Measurements from ENCODE around the gene CDC20. TPM values are rescaled to one million over a fixed set of nuclear protein-coding genes. Genes with fewer than 3 reads are reported as not detected.

The CDC20 gene
- total RNA-seq, 1 donor from 2014 or later: 164 TPM

- Histone ChIP-seq H3K4me2 (no peak overlapping the region), H3F3A (ENCODE audit: low read depth) (no peaks in the 10 kb centered on the region), H3K4me3 (no peak overlapping the region), H2AFZ (replicated peaks) (no peak overlapping the region), H3K36me3 (no peaks in the 10 kb centered on the region), H3K9me3 (ENCODE audit: low read depth) (no peaks in the 10 kb centered on the region), H3K4me1 (no peaks in the 10 kb centered on the region), H3K27me3 (no peaks in the 10 kb centered on the region), H4K20me1 (ENCODE audit: low read depth) (no peaks in the 10 kb centered on the region), H3K27ac (no peak overlapping the region), H3K9ac (no peak overlapping the region), H3K79me2 (ENCODE audit: low read depth) (no peaks in the 10 kb centered on the region)
- TF ChIP-seq EZH2phosphoT487 (IDR thresholded peaks at IDR 0.05): no peak
- no peak for TF ChIP-seq EZH2 (IDR thresholded peaks at IDR 0.05)
- TF ChIP-seq, protein P1, sequence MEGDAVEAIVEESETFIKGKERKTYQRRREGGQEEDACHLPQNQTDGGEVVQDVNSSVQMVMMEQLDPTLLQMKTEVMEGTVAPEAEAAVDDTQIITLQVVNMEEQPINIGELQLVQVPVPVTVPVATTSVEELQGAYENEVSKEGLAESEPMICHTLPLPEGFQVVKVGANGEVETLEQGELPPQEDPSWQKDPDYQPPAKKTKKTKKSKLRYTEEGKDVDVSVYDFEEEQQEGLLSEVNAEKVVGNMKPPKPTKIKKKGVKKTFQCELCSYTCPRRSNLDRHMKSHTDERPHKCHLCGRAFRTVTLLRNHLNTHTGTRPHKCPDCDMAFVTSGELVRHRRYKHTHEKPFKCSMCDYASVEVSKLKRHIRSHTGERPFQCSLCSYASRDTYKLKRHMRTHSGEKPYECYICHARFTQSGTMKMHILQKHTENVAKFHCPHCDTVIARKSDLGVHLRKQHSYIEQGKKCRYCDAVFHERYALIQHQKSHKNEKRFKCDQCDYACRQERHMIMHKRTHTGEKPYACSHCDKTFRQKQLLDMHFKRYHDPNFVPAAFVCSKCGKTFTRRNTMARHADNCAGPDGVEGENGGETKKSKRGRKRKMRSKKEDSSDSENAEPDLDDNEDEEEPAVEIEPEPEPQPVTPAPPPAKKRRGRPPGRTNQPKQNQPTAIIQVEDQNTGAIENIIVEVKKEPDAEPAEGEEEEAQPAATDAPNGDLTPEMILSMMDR (IDR thresholded peaks at IDR 0.05): no peak
- DNase-seq (ENCODE audit: low spot score): no peak
- peaks cover 5% of the 10 kb centered on the region for H3K27me3 Mint-ChIP-seq (ENCODE audit: insufficient read depth, low read depth)
- H3K36me3 Mint-ChIP-seq: no peaks in the 10 kb centered on the region
- H3K4me1 Mint-ChIP-seq: no peaks in the 10 kb centered on the region
- no peak overlapping the region for H3K27ac Mint-ChIP-seq
- H3K4me3 Mint-ChIP-seq: no peak overlapping the region
- H3K9me3 Mint-ChIP-seq: peaks cover 29% of the 10 kb centered on the region
These were observed 34.0 kb upstream of the CDC20 start for GRCh38 chr1:43324810-43325209.

DNA sequence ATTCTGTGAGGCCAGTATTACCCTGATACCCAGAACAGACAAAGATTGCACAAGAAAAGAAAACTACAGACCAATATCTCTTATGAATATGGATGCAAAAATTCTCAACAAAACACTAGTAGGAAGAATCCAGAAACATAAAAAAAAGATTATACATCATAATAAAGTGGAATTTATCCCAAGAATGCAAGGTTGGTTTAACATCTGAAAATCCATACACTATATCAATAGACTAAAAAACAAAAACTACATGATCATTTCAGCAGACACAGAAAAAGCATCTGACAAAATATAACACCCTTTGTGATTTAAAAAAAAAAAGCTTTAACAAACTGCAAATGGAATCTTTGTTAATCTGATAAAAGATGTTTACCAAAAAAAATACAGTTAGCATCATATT, 33.4 kb upstream of the CDC20 start:
- peak overlapping the region; percentile 77 for H3K27ac Mint-ChIP-seq
- no peak for TF ChIP-seq EZH2phosphoT487 (IDR thresholded peaks at IDR 0.05)
- Histone ChIP-seq H3K9me3 (ENCODE audit: low read depth) (no peaks in the 10 kb centered on the region), H3F3A (ENCODE audit: low read depth) (no peaks in the 10 kb centered on the region), H4K20me1 (ENCODE audit: low read depth) (no peaks in the 10 kb centered on the region), H2AFZ (replicated peaks) (no peak overlapping the region), H3K4me3 (no peak overlapping the region), H3K27me3 (no peaks in the 10 kb centered on the region), H3K27ac (no peak overlapping the region), H3K9ac (no peak overlapping the region), H3K36me3 (no peaks in the 10 kb centered on the region), H3K79me2 (ENCODE audit: low read depth) (no peaks in the 10 kb centered on the region), H3K4me2 (no peak overlapping the region), H3K4me1 (no peaks in the 10 kb centered on the region)
- H3K27me3 Mint-ChIP-seq (ENCODE audit: insufficient read depth, low read depth): peaks cover 7% of the 10 kb centered on the region
- peaks cover 29% of the 10 kb centered on the region for H3K9me3 Mint-ChIP-seq
- no peaks in the 10 kb centered on the region for H3K4me1 Mint-ChIP-seq
- DNase-seq (ENCODE audit: low spot score): no peak
- H3K4me3 Mint-ChIP-seq: no peak overlapping the region
- no peaks in the 10 kb centered on the region for H3K36me3 Mint-ChIP-seq

- Histone ChIP-seq H3F3A (ENCODE audit: low read depth) (no peaks in the 10 kb centered on the region), H3K79me2 (ENCODE audit: low read depth) (no peaks in the 10 kb centered on the region), H3K4me3 (no peak overlapping the region), H4K20me1 (ENCODE audit: low read depth) (no peaks in the 10 kb centered on the region), H3K9ac (no peak overlapping the region), H3K27ac (no peak overlapping the region), H3K4me1 (no peaks in the 10 kb centered on the region), H3K4me2 (no peak overlapping the region), H2AFZ (replicated peaks) (no peak overlapping the region), H3K9me3 (ENCODE audit: low read depth) (no peaks in the 10 kb centered on the region), H3K27me3 (no peaks in the 10 kb centered on the region), H3K36me3 (no peaks in the 10 kb centered on the region)
- Mint-ChIP-seq H3K27ac (no peak overlapping the region), H3K4me1 (peaks cover 4% of the 10 kb centered on the region), H3K9me3 (peaks cover 29% of the 10 kb centered on the region), H3K36me3 (no peaks in the 10 kb centered on the region), H3K4me3 (no peak overlapping the region), H3K27me3 (ENCODE audit: insufficient read depth, low read depth) (peaks cover 4% of the 10 kb centered on the region)
- TF ChIP-seq, protein P1 (IDR thresholded peaks at IDR 0.05): no peak
- TF ChIP-seq EZH2 (IDR thresholded peaks at IDR 0.05) (no peak), EZH2phosphoT487 (IDR thresholded peaks at IDR 0.05) (no peak)
- DNase-seq (ENCODE audit: low spot score): no peak
These were observed 31.1 kb upstream of the CDC20 start for GRCh38 chr1:43327549-43328292.

DNA sequence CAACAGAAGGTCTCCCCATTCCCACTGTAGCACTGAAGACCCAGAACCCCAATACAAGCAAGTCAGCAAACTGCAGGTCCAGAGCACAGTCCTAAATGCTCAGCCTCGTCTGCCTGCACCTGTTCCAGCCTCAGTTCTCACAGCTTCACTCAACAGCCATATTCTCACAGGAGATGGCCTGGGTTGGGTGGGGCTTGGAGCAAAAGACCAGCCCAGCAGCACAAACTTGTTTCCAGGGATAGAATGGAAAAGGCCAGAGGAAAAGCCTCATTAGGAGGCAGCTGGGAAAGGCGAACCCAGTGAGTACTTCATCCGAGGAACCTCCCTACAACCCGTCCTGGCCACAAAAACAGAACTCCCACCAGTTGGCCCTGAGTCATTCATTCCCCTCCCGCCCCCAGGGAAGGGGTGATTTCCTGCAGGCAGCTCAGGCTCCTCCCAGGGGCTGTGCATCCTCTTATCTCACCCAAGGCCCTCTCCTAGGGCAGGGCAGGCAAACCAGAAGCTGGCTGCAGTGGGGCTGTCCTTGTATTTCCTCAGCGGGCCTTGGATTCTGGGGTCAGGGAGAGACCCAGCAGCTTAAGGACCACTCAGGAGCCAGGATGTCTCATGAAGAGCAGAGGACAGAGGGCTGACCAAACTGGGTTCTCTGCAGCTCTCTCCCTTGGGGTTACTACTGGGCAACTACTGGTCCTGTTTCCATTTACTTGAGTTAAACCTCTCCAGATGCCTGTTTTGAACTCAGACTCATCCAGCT, 28.6 kb upstream of the CDC20 start:
- no peak for TF ChIP-seq EZH2phosphoT487 (IDR thresholded peaks at IDR 0.05)
- no peak for TF ChIP-seq EZH2 (IDR thresholded peaks at IDR 0.05)
- TF ChIP-seq, protein P1 (IDR thresholded peaks at IDR 0.05): no peak
- no peaks in the 10 kb centered on the region for H3F3A ChIP-seq (ENCODE audit: low read depth)
- H3K4me1 Mint-ChIP-seq: peaks cover 4% of the 10 kb centered on the region
- H3K4me2 ChIP-seq: no peak overlapping the region
- H3K4me3 ChIP-seq: no peak overlapping the region
- H3K4me3 Mint-ChIP-seq: no peak overlapping the region
- no peaks in the 10 kb centered on the region for H4K20me1 ChIP-seq (ENCODE audit: low read depth)
- H3K36me3 Mint-ChIP-seq: no peaks in the 10 kb centered on the region
- H3K27me3 Mint-ChIP-seq (ENCODE audit: insufficient read depth, low read depth): peaks cover 5% of the 10 kb centered on the region
- peak overlapping the region; percentile 63 for H2AFZ ChIP-seq (replicated peaks)
- no peak for DNase-seq (ENCODE audit: low spot score)
- H3K9me3 Mint-ChIP-seq: peaks cover 24% of the 10 kb centered on the region
- H3K27ac Mint-ChIP-seq: no peak overlapping the region
- H3K4me1 ChIP-seq: no peaks in the 10 kb centered on the region
- no peaks in the 10 kb centered on the region for H3K36me3 ChIP-seq
- no peaks in the 10 kb centered on the region for H3K27me3 ChIP-seq
- no peak overlapping the region for H3K27ac ChIP-seq
- H3K9ac ChIP-seq: no peak overlapping the region
- H3K9me3 ChIP-seq (ENCODE audit: low read depth): no peaks in the 10 kb centered on the region
- no peaks in the 10 kb centered on the region for H3K79me2 ChIP-seq (ENCODE audit: low read depth)
